DOHH2 (cell line): ENCODE results near the gene EPHA10.

ENCODE experiments used
- EZH2phosphoT487 ChIP-seq: fragments of 200-600 bp; sonication (generic); IDR thresholded peaks from 2 replicates; pipeline ENCODE4 v1.6.1; 2017; ENCODE audit warnings: borderline replicate concordance, mild to moderate bottlenecking, antibody characterized with exemption, low read length, moderate library complexity, mixed read lengths
- TF ChIP-seq, protein P1 (sequence below): fragments of 200-600 bp; sonication (generic); IDR thresholded peaks from one replicate; pipeline ENCODE4 v1.5.1; 2014; ENCODE audit warnings: antibody characterized with exemption, mild to moderate bottlenecking, low read depth, low read length; ENCODE audit not compliant: poor library complexity, severe bottlenecking

- TF ChIP-seq, protein P1, sequence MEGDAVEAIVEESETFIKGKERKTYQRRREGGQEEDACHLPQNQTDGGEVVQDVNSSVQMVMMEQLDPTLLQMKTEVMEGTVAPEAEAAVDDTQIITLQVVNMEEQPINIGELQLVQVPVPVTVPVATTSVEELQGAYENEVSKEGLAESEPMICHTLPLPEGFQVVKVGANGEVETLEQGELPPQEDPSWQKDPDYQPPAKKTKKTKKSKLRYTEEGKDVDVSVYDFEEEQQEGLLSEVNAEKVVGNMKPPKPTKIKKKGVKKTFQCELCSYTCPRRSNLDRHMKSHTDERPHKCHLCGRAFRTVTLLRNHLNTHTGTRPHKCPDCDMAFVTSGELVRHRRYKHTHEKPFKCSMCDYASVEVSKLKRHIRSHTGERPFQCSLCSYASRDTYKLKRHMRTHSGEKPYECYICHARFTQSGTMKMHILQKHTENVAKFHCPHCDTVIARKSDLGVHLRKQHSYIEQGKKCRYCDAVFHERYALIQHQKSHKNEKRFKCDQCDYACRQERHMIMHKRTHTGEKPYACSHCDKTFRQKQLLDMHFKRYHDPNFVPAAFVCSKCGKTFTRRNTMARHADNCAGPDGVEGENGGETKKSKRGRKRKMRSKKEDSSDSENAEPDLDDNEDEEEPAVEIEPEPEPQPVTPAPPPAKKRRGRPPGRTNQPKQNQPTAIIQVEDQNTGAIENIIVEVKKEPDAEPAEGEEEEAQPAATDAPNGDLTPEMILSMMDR: no peak
- TF ChIP-seq EZH2phosphoT487: no peak
Measured at GRCh38 chr1:37739222-37739621, 25.7 kb downstream of the EPHA10 start.
